Neural progenitor cell (in vitro differentiated cells): Measurements from ENCODE around the gene NKX2-2.

ENCODE experiments used
- EZH2 ChIP-seq: fragments of 200-600 bp; sonication (generic); IDR thresholded peaks from 2 replicates; pipeline ENCODE4 v1.6.1; 2017; ENCODE audit warnings: antibody characterized with exemption, mild to moderate bottlenecking, moderate library complexity
- TF ChIP-seq, protein P1 (sequence below): fragments of 200-600 bp; sonication (generic); IDR thresholded peaks from 2 replicates; pipeline ENCODE4 v1.5.1; 2017; ENCODE audit warnings: antibody characterized with exemption, mild to moderate bottlenecking

DNA sequence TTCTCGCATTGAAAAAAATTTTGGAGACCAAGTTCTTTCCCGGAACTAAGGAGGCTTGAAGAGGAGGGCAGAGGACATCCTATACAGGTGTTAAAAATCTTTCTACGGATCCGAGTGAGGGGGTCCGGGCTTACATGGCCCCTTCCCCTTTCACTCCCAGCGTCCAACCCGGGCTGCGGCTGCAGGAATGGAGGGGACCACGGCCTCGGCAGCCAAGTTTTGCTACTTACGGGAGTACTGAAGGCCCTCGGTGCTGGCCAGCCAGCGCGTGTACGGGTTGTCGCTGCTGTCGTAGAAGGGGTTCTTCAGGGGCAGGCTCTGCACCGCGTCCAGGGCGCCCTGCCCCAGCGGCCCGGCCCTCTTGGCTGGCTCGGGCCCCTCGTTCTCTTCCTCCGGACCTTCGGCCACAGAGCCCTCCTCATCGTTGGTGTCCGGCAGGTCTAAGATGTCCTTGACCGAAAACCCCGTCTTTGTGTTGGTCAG, 642 bp downstream of the NKX2-2 start:
- TF ChIP-seq EZH2: peak; percentile 87
- TF ChIP-seq, protein P1, sequence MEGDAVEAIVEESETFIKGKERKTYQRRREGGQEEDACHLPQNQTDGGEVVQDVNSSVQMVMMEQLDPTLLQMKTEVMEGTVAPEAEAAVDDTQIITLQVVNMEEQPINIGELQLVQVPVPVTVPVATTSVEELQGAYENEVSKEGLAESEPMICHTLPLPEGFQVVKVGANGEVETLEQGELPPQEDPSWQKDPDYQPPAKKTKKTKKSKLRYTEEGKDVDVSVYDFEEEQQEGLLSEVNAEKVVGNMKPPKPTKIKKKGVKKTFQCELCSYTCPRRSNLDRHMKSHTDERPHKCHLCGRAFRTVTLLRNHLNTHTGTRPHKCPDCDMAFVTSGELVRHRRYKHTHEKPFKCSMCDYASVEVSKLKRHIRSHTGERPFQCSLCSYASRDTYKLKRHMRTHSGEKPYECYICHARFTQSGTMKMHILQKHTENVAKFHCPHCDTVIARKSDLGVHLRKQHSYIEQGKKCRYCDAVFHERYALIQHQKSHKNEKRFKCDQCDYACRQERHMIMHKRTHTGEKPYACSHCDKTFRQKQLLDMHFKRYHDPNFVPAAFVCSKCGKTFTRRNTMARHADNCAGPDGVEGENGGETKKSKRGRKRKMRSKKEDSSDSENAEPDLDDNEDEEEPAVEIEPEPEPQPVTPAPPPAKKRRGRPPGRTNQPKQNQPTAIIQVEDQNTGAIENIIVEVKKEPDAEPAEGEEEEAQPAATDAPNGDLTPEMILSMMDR: no peak
